Trophoblast cell (in vitro differentiated cells and primary cell): ENCODE measurements around the gene ARHGAP9.

Source experiments
- DNase-seq, 2 donors: peaks; one replicate each; pipeline ENCODE4 v3.0.0-alpha.2; 2016
- H2AFZ ChIP-seq: 2 replicates; pipeline ENCODE4 v1.6.1; 2013; ENCODE audit warnings: low read length, moderate library complexity, mild to moderate bottlenecking; ENCODE audit not compliant: insufficient read depth, poor library complexity
- H2AK5ac ChIP-seq: 2 replicates; pipeline ENCODE4 v1.6.1; 2013; ENCODE audit warnings: mild to moderate bottlenecking, low read length
- H2BK120ac ChIP-seq: 2 replicates; pipeline ENCODE4 v1.6.1; 2013; ENCODE audit warnings: low read length, mild to moderate bottlenecking, moderate library complexity; ENCODE audit not compliant: insufficient read depth, poor library complexity
- H2BK12ac ChIP-seq: 2 replicates; pipeline ENCODE4 v1.6.1; 2013; ENCODE audit warnings: mild to moderate bottlenecking, low read length, moderate library complexity
- H2BK5ac ChIP-seq: 2 replicates; pipeline ENCODE4 v1.6.1; 2013; ENCODE audit warnings: low read length, low read depth, moderate library complexity, mild to moderate bottlenecking; ENCODE audit not compliant: poor library complexity
- H3K14ac ChIP-seq: 2 replicates; pipeline ENCODE4 v1.6.1; 2013; ENCODE audit warnings: mild to moderate bottlenecking, low read length
- H3K18ac ChIP-seq: 2 replicates; pipeline ENCODE4 v1.6.1; 2013; ENCODE audit warnings: mild to moderate bottlenecking, low read length
- H3K23ac ChIP-seq: 2 replicates; pipeline ENCODE4 v1.6.1; 2013; ENCODE audit warnings: low read length
- H3K27ac ChIP-seq: 2 replicates; pipeline ENCODE4 v1.5.1; 2013; ENCODE audit warnings: low read depth, mild to moderate bottlenecking, inconsistent platforms, low read length, moderate library complexity
- H3K27me3 ChIP-seq: 2 replicates; pipeline ENCODE4 v1.6.1; 2013; ENCODE audit warnings: inconsistent platforms, mild to moderate bottlenecking, low read length, moderate library complexity; ENCODE audit not compliant: insufficient read depth
- H3K36me3 ChIP-seq, 2 experiments: 1 replicate in 1 of 2; 2 replicates in 1 of 2; pipeline ENCODE4 v1.6.1; 2013; ENCODE audit warnings: low read length in 2 of 2, mild to moderate bottlenecking in 2 of 2, moderate library complexity in 1 of 2; ENCODE audit not compliant: insufficient read depth in 2 of 2, control insufficient read depth in 1 of 2
- H3K4ac ChIP-seq: 2 replicates; pipeline ENCODE4 v1.6.1; 2013; ENCODE audit warnings: low read depth, mild to moderate bottlenecking, low read length, moderate library complexity
- H3K4me1 ChIP-seq, 2 experiments: 1 replicate in 1 of 2; 2 replicates in 1 of 2; pipeline ENCODE4 v1.6.1; 2013; ENCODE audit warnings: low read length in 2 of 2, mild to moderate bottlenecking in 2 of 2, moderate library complexity in 1 of 2; ENCODE audit not compliant: insufficient read depth in 2 of 2, control insufficient read depth in 1 of 2
- H3K4me2 ChIP-seq: 2 replicates; pipeline ENCODE4 v1.6.1; 2013; ENCODE audit warnings: inconsistent platforms, mild to moderate bottlenecking, low read length, moderate library complexity
- H3K4me3 ChIP-seq: 2 replicates; pipeline ENCODE4 v1.5.1; 2013; ENCODE audit warnings: mild to moderate bottlenecking, low read depth, low read length, inconsistent platforms
- H3K79me1 ChIP-seq: one replicate; pipeline ENCODE4 v1.6.1; 2013; ENCODE audit warnings: low read length
- H3K79me2 ChIP-seq: 2 replicates; pipeline ENCODE4 v1.6.1; 2013; ENCODE audit warnings: low read length, mild to moderate bottlenecking; ENCODE audit not compliant: control insufficient read depth, insufficient read depth, poor library complexity
- H3K9ac ChIP-seq: 2 replicates; pipeline ENCODE4 v1.6.1; 2013; ENCODE audit warnings: mild to moderate bottlenecking, low read length
- H3K9me3 ChIP-seq: 2 replicates; pipeline ENCODE4 v1.6.1; 2013; ENCODE audit warnings: low read depth, mild to moderate bottlenecking, control low read depth, inconsistent platforms, low read length; ENCODE audit not compliant: insufficient read depth
- H4K12ac ChIP-seq: 2 replicates; pipeline ENCODE4 v1.6.1; 2013; ENCODE audit warnings: low read depth, mild to moderate bottlenecking, low read length, moderate library complexity
- H4K8ac ChIP-seq: 2 replicates; pipeline ENCODE4 v1.6.1; 2013; ENCODE audit warnings: low read depth, mild to moderate bottlenecking, low read length, moderate library complexity
- H4K91ac ChIP-seq: one replicate; pipeline ENCODE4 v1.6.1; 2013; ENCODE audit warnings: low read depth, mild to moderate bottlenecking, low read length, moderate library complexity
- WGBS: extraction: QIAGEN DNeasy Blood & Tissue Kit; methylation state at CpG from one replicate; pipeline ENCODE4 v1.1.7; 2013; ENCODE audit warnings: missing lambda C conversion rate; ENCODE audit not compliant: insufficient read length, insufficient coverage; ENCODE audit errors: extremely low coverage; 5-methylcytosine and 5-hydroxymethylcytosine counted together

Gene ARHGAP9

DNA sequence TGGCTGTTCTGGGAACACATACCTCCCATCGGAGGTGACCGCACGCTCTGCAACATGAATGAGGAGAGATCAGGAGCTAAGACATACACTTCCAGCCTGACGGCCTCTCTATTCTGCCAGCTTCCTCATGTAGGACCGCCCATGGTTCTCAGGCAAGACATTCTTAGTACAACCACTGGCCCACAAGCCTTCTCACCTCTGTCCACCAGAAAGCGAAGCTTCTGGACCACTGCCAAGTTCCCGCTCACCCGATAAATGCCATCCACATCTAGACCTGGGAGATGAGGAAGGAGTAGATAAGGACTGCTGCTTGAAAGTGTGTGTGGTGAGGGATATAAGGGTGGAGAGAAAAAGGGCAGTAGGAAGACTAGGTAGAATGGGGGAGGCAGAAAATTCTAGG is 5.2 kb downstream of the ARHGAP9 start:
- H3K9ac ChIP-seq, result no peak overlapping the region
- H4K12ac ChIP-seq, result no peak overlapping the region
- H3K4me3 ChIP-seq, result no peak overlapping the region
- H3K4me1 ChIP-seq, result peaks cover 7 to 11% of the 10 kb centered on the region in 2 experiments
- H3K79me2 ChIP-seq, result no peaks in the 10 kb centered on the region
- H3K27ac ChIP-seq, result no peak overlapping the region
- H3K9me3 ChIP-seq, result no peaks in the 10 kb centered on the region
- no CpG with 5 or more reads among the region's 8 CpGs for WGBS
- no peak overlapping the region for H3K4me2 ChIP-seq
- H3K23ac ChIP-seq, result no peak overlapping the region
- no peak for DNase-seq
- H2BK5ac ChIP-seq, result no peak overlapping the region
- H4K91ac ChIP-seq, result no peak overlapping the region
- no peaks in the 10 kb centered on the region for H3K79me1 ChIP-seq
- peaks cover 34% of the 10 kb centered on the region for H3K27me3 ChIP-seq
- no peak overlapping the region for H3K14ac ChIP-seq
- H2BK120ac ChIP-seq, result no peak overlapping the region
- no peak overlapping the region for H4K8ac ChIP-seq
- H2AFZ ChIP-seq, result no peak overlapping the region
- no peak overlapping the region for H3K4ac ChIP-seq
- H2BK12ac ChIP-seq, result no peak overlapping the region
- H3K18ac ChIP-seq, result no peak overlapping the region
- no peaks in the 10 kb centered on the region for H3K36me3 ChIP-seq
- H2AK5ac ChIP-seq, result no peak overlapping the region

DNA sequence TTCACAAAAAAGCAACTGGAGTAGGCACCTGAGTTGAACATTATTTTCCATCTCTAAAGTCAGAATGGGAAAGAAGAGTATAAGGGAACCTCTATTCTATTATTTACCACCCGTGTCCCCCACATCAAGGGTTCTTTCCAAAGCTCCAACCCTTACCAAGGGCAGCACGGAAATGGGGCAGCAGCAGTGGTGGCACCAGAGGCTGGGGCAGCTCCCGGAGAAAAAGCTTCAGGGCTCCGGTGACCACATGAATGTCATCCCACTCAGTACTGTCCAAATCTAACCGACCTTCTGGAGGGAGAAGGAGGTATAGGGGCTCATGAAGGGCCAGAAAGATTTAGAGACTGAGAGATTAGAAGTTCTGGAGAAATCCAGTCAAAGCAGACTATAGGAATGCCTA is 5.8 kb downstream of the ARHGAP9 start:
- no peak overlapping the region for H3K23ac ChIP-seq
- no peak overlapping the region for H4K12ac ChIP-seq
- H4K91ac ChIP-seq, result no peak overlapping the region
- no peaks in the 10 kb centered on the region for H3K9me3 ChIP-seq
- no peaks in the 10 kb centered on the region for H3K36me3 ChIP-seq
- no peak overlapping the region for H3K4me2 ChIP-seq
- H3K14ac ChIP-seq, result no peak overlapping the region
- no peak overlapping the region for H3K4me3 ChIP-seq
- no peak overlapping the region for H2BK12ac ChIP-seq
- no peak overlapping the region for H2AK5ac ChIP-seq
- no peak overlapping the region for H3K18ac ChIP-seq
- no CpG with 5 or more reads among the region's 5 CpGs for WGBS
- no peak overlapping the region for H3K27ac ChIP-seq
- H3K9ac ChIP-seq, result no peak overlapping the region
- no peak overlapping the region for H3K4ac ChIP-seq
- H3K79me2 ChIP-seq, result no peaks in the 10 kb centered on the region
- H3K4me1 ChIP-seq, result peaks cover 7 to 11% of the 10 kb centered on the region in 2 experiments
- H4K8ac ChIP-seq, result no peak overlapping the region
- no peak overlapping the region for H2BK5ac ChIP-seq
- no peak overlapping the region for H2AFZ ChIP-seq
- no peak overlapping the region for H2BK120ac ChIP-seq
- H3K27me3 ChIP-seq, result peaks cover 34% of the 10 kb centered on the region
- H3K79me1 ChIP-seq, result no peaks in the 10 kb centered on the region
- no peak for DNase-seq

GRCh38 chr12:57473392-57473791 is 6.3 kb downstream of the ARHGAP9 start:
- no peak overlapping the region for H2BK5ac ChIP-seq
- H3K9me3 ChIP-seq, result no peaks in the 10 kb centered on the region
- no peak overlapping the region for H4K12ac ChIP-seq
- no peaks in the 10 kb centered on the region for H3K79me2 ChIP-seq
- no CpG with 5 or more reads among the region's 3 CpGs for WGBS
- no peak overlapping the region for H3K4ac ChIP-seq
- H2AK5ac ChIP-seq, result no peak overlapping the region
- H3K36me3 ChIP-seq, result no peaks in the 10 kb centered on the region
- H4K91ac ChIP-seq, result no peak overlapping the region
- H3K27me3 ChIP-seq, result peaks cover 34% of the 10 kb centered on the region
- peaks cover 7 to 11% of the 10 kb centered on the region in 2 experiments for H3K4me1 ChIP-seq
- no peak for DNase-seq
- no peak overlapping the region for H2AFZ ChIP-seq
- H3K27ac ChIP-seq, result no peak overlapping the region
- no peak overlapping the region for H2BK12ac ChIP-seq
- H3K18ac ChIP-seq, result no peak overlapping the region
- H3K9ac ChIP-seq, result no peak overlapping the region
- H3K23ac ChIP-seq, result no peak overlapping the region
- H3K4me3 ChIP-seq, result no peak overlapping the region
- no peak overlapping the region for H4K8ac ChIP-seq
- no peak overlapping the region for H3K14ac ChIP-seq
- no peaks in the 10 kb centered on the region for H3K79me1 ChIP-seq
- H3K4me2 ChIP-seq, result no peak overlapping the region
- no peak overlapping the region for H2BK120ac ChIP-seq

GRCh38 chr12:57472391-57472790 is 7.3 kb downstream of the ARHGAP9 start:
- Histone ChIP-seq H3K79me2 (no peaks in the 10 kb centered on the region), H3K27me3 (peaks cover 34% of the 10 kb centered on the region), H4K12ac (no peak overlapping the region), H3K9me3 (no peaks in the 10 kb centered on the region), H3K27ac (no peak overlapping the region), H2BK12ac (no peak overlapping the region), H4K8ac (no peak overlapping the region), H4K91ac (no peak overlapping the region), H3K9ac (no peak overlapping the region), H2BK5ac (no peak overlapping the region), H3K4me3 (peak overlapping the region; percentile 25), H2AFZ (no peak overlapping the region), H2BK120ac (no peak overlapping the region), H3K18ac (no peak overlapping the region), H3K4me1 (peaks cover 7 to 11% of the 10 kb centered on the region in 2 experiments), H3K4ac (no peak overlapping the region), H3K79me1 (no peaks in the 10 kb centered on the region), H3K23ac (no peak overlapping the region), H2AK5ac (no peak overlapping the region), H3K36me3 (no peaks in the 10 kb centered on the region), H3K14ac (no peak overlapping the region), H3K4me2 (no peak overlapping the region)
- no peak for DNase-seq
- no CpG with 5 or more reads among the region's 3 CpGs for WGBS
